Suprapubic skin (tissue), 4 donors: ENCODE data around the gene LRRC38.

Source experiments
- CTCF ChIP-seq, 2 donors: fragments of 200-600 bp in 1 of 2; fragments of 450-650 bp in 1 of 2; sonication (generic) in 1 of 2; IDR thresholded peaks; one replicate each; pipeline ENCODE4 v1.5.1; 2016 to 2019; ENCODE audit warnings: antibody characterized with exemption in 2 of 2, mild to moderate bottlenecking in 1 of 2, moderate library complexity in 1 of 2
- EP300 ChIP-seq: sonication (generic); formaldehyde crosslinking; IDR thresholded peaks from one replicate; pipeline ENCODE4 v1.6.1; 2017; ENCODE audit warnings: antibody characterized with exemption
- POLR2A ChIP-seq, 2 donors: fragments of 450-650 bp; IDR thresholded peaks; one replicate each; pipeline ENCODE4 v1.6.1; 2017; ENCODE audit warnings: antibody characterized with exemption in 2 of 2, mild to moderate bottlenecking in 2 of 2, moderate library complexity in 2 of 2
- POLR2AphosphoS5 ChIP-seq, 3 donors: sonication (generic); formaldehyde crosslinking; IDR thresholded peaks; one replicate each; pipeline ENCODE4 v1.6.1; 2017; ENCODE audit warnings: antibody characterized with exemption in 3 of 3

GRCh38 chr1:13516606-13517005 is 2.8 kb upstream of the LRRC38 start:
- no peak for TF ChIP-seq POLR2AphosphoS5 (IDR thresholded peaks at IDR 0.05)
- TF ChIP-seq CTCF (IDR thresholded peaks at IDR 0.05): no peak
- TF ChIP-seq POLR2A (IDR thresholded peaks at IDR 0.05): no peak
- TF ChIP-seq EP300: no peak
